Activated naive CD8-positive, alpha-beta T cell treated with anti-CD3 and anti-CD28 coated beads, Interleukin-2, amount 50 U/mL, for 24 hours (primary cell): ENCODE results near the gene CCNJ.
"Not testable (repeated sequence)": the region's sequence is repeated elsewhere in the genome, so short reads cannot be mapped to it uniquely, and the experiment has no call there.

Experiments
- ATAC-seq: fragments of 150-1000 bp; cut with Tn5 transposase; one replicate; pipeline ENCODE4 v1.10.0; 2021
- DNase-seq: peaks from one replicate; pipeline ENCODE4 v3.0.0; 2021
- H3K27ac Mint-ChIP-seq: one replicate; pipeline ENCODE4 v1.8.0; 2021; ENCODE audit warnings: mild to moderate bottlenecking, mixed read lengths
- H3K27me3 Mint-ChIP-seq: one replicate; pipeline ENCODE4 v1.8.0; 2021; ENCODE audit warnings: mixed read lengths
- H3K36me3 Mint-ChIP-seq: one replicate; pipeline ENCODE4 v1.8.0; 2021; ENCODE audit warnings: low read depth, mixed read lengths
- H3K4me1 Mint-ChIP-seq: one replicate; pipeline ENCODE4 v1.8.0; 2021; ENCODE audit warnings: mixed read lengths
- H3K4me3 Mint-ChIP-seq: one replicate; pipeline ENCODE4 v1.8.0; 2021; ENCODE audit warnings: mild to moderate bottlenecking, moderate library complexity, mixed read lengths
- H3K9me3 Mint-ChIP-seq: one replicate; pipeline ENCODE4 v1.8.0; 2021; ENCODE audit warnings: mixed read lengths

Gene CCNJ, protein sequence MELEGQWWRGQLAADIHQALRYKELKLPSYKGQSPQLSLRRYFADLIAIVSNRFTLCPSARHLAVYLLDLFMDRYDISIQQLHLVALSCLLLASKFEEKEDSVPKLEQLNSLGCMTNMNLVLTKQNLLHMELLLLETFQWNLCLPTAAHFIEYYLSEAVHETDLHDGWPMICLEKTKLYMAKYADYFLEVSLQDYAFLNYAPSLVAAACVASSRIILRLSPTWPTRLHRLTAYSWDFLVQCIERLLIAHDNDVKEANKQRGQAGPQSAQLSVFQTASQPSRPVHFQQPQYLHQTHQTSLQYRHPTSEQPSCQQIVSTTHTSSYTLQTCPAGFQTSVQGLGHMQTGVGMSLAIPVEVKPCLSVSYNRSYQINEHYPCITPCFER

DNA sequence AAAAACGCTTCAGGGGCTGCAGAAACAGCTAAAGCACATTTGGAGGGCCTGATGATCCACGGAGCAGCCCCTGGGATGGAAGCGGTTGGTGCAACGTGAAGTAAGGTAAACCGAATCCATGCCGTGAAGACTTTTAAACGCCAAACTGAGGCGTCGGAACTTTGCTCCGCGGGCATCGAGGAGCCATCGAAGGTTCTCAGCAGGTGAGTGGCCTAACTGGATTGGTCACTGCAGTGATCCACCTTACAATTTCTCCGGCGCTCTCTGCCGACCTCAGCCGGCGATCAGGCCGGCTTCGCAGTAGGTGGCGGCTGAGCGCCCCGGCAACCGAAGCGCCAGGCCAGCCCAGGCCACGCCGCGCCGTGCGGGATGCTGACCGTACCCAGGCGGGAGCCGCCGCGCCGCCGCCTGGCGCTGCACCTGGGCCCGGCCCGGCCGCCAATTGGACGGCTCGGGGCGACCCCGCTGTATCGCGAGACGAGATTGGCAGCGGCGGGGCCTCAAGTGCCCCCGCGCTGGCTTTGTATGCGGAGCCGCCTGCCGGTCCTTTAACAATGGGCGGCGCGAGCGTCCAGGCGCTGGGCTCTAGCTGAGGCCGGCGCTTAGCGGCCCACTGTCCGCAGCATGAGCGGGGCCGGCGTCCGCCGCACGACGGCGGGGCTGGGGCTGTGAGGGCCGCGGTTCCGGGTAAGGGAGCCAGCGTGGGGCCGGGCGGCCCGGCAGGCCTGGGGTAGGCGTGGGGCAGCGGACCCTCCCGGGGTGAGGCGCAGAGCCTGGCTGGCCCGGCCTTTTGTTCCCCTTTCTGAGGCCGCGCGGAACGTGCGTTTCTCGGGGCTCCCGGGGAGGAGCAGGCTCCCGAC is at the start of gene CCNJ:
CCNJ (plus strand) TSS at position 551 of the 860 bp plus-strand sequence. CDS start 811 bp downstream, outside the sequence.
- peak; percentile 95 for ATAC-seq
- H3K4me1 Mint-ChIP-seq = peaks cover 41% of the 10 kb centered on the region
- H3K4me3 Mint-ChIP-seq = peak within 1 kb of the TSS; percentile 91
- peak; percentile 84 for DNase-seq
- H3K36me3 Mint-ChIP-seq = peaks cover 26% of the 10 kb centered on the region
- no peaks in the 10 kb centered on the region for H3K9me3 Mint-ChIP-seq
- H3K27ac Mint-ChIP-seq = peak within 1 kb of the TSS; percentile 75
- H3K27me3 Mint-ChIP-seq = peaks cover 4% of the 10 kb centered on the region

DNA sequence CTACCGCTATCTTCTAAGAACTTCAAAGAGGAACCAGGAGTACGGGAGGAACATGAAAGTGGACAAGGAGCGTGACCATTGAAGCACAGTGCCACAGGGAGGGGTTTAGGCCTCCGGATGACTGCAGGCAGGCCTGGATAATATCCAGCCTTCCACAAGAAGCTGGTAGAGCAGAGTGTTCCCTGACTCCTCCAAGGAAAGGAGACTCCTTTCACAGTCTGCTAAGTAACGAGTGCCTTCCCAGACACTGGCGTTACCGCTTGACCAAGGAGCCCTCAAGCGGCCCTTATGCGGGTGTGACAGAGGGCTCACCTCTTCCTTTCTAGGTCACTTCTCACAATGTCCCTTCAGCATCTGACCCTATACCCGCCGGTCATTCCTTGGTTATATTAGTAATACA is 49.0 kb upstream of the CCNJ start:
- H3K4me1 Mint-ChIP-seq, H3K27me3 Mint-ChIP-seq, H3K27ac Mint-ChIP-seq, ATAC-seq, DNase-seq, H3K36me3 Mint-ChIP-seq, H3K4me3 Mint-ChIP-seq, H3K9me3 Mint-ChIP-seq: not testable (repeated sequence)

DNA sequence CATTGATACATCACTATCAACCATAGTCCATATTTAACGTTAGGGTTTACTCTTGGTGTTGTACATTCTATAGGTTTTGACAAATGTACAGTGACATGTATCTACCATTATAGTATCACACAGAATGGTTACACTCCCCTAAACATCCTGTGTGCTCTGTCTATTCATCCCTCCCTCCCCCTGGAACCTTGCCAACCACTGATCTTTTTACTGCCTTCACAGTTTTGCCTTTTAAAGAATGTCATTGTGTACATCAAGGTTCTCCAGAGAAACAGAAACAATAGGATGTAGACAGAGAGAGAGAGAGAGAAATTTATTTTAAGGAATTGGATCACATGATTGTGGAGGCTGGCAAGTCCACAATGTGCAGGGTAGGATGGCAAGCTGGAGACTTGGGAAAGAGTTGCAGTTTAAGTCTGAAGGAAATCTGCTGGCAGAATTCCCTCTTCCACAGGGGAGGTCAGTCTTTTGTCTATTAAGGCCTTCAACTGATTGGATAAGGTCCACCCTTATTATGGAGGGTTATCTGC is 45.1 kb upstream of the CCNJ start:
- ATAC-seq (no peak), DNase-seq (no peak)
- H3K36me3 Mint-ChIP-seq = no peaks in the 10 kb centered on the region
- no peaks in the 10 kb centered on the region for H3K27me3 Mint-ChIP-seq
- no peaks in the 10 kb centered on the region for H3K9me3 Mint-ChIP-seq
- no peak overlapping the region for H3K27ac Mint-ChIP-seq
- H3K4me3 Mint-ChIP-seq = no peak overlapping the region
- no peaks in the 10 kb centered on the region for H3K4me1 Mint-ChIP-seq

DNA sequence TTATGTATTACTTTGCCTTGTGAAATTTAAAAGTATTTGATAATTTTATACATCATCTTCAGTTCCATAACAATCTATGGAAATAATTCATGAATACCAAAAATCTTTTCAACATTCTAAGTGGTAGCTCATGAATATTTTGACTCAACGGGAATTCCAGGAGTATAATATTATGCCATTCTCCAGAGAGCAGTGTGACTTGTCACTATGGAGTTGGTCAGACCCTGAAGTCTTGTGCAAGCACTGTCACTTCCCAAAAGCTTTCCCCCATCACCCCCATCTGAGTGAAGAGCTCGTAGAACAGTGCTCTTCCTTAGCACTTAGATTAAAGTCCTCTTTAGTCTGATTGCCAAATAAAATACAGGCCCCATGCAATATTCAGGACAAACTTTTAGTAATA is 29.4 kb upstream of the CCNJ start:
- ATAC-seq (no peak), DNase-seq (no peak)
- Mint-ChIP-seq H3K27ac (no peak overlapping the region), H3K9me3 (no peaks in the 10 kb centered on the region), H3K27me3 (no peaks in the 10 kb centered on the region), H3K4me3 (no peak overlapping the region), H3K36me3 (no peaks in the 10 kb centered on the region), H3K4me1 (peaks cover 2% of the 10 kb centered on the region)

DNA sequence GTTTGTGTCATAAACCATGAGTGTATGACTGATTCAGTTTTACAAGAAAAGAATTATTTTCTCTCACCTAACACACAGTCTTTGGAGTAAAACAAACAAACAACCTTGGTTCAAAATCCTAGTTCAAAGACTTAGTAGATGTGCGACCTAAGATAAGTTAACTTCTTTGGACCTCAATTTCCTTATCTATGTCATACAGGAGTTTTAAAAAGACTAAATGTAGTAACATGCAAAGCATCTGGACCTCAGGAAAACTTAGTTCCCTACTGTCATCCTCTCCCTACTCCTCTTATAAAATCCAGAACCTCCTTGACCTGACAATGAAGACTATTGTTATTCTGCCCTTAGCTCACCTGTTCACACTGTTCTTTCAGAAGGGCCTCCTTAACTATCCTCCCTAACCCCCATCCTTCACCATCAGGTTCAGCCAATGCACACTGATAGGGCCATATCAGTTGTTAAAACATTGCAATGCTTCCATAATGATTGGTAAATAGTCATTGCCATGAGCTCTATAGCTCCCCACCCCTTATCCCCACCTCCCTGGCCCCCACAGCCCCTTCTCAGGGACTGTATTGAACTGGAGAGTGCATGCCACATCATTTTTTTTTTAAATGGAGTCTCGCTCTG is 28.8 kb upstream of the CCNJ start:
- H3K27ac Mint-ChIP-seq = no peak overlapping the region
- DNase-seq (no peak), ATAC-seq (no peak)
- H3K4me1 Mint-ChIP-seq = peaks cover 2% of the 10 kb centered on the region
- H3K4me3 Mint-ChIP-seq = no peak overlapping the region
- H3K9me3 Mint-ChIP-seq = no peaks in the 10 kb centered on the region
- no peaks in the 10 kb centered on the region for H3K27me3 Mint-ChIP-seq
- H3K36me3 Mint-ChIP-seq = no peaks in the 10 kb centered on the region

DNA sequence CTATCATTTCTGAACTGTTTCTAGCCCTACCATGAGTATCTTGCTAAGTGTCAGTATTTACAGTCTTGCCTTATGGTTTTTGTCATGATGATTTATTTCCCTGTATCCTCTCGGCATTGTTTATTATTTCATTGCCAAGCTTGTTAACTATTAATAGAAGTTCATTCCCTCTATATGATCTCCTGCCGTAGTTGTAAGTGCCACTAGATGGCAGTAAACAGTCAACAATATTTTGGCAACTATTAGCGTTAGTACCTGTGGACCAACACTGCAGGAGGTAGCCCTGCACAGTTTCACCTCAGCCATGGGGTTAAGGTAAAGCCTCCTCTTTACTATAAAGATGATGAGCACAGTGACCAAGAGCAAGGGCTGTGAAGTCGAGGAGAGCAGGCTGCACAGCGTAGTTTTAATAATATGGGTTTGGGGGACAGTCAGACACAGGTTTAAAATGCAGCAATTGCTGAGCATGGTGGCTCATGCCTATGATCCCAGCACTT is 26.1 kb upstream of the CCNJ start:
- no peak overlapping the region for H3K27ac Mint-ChIP-seq
- H3K36me3 Mint-ChIP-seq = no peaks in the 10 kb centered on the region
- no peaks in the 10 kb centered on the region for H3K9me3 Mint-ChIP-seq
- DNase-seq (peak; percentile 17), ATAC-seq (peak; percentile 63)
- H3K4me3 Mint-ChIP-seq = no peak overlapping the region
- peaks cover 2% of the 10 kb centered on the region for H3K4me1 Mint-ChIP-seq
- no peaks in the 10 kb centered on the region for H3K27me3 Mint-ChIP-seq

DNA sequence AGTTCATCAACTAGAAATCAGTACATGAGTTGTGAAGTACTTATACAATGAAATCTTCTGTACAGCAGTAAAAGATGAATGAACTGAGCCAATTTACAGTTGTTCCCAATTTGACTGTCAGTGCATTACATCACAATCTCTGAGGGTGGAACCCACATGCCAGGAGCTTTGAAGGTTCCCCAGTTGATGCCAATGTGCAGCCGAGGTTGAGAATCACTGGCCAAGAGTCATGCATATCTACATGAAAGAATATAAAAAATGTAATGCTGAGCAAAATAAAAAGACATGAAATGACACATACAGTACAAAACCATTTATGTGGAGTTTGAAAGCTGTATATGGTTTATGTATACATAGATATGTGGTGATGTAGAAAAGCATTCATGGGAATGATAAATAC is 22.1 kb upstream of the CCNJ start:
- DNase-seq = no peak
- H3K36me3 Mint-ChIP-seq = no peaks in the 10 kb centered on the region
- no peak for ATAC-seq
- H3K4me1 Mint-ChIP-seq = peaks cover 2% of the 10 kb centered on the region
- no peak overlapping the region for H3K27ac Mint-ChIP-seq
- H3K9me3 Mint-ChIP-seq = no peaks in the 10 kb centered on the region
- no peaks in the 10 kb centered on the region for H3K27me3 Mint-ChIP-seq
- no peak overlapping the region for H3K4me3 Mint-ChIP-seq

DNA sequence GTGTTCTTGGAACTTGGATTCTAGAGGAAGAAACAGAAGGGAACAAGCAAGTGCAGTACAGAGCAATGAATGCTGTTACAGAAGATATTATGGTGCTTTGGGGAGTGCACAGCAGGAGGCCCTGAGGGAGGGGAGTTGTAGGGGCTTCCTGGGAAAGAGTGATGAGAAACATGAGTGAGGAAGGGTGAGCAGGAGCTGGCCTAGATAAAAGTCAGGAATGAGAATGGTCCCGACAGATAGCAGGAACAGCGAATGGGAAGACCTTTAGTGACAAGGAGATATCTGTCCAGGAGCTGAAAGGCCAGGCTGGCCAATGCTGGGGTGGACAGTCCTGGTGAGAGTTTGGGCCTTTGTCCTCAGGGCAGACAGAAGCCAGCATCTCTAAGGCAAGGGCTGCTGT is 20.6 kb upstream of the CCNJ start:
- H3K4me3 Mint-ChIP-seq = no peak overlapping the region
- no peaks in the 10 kb centered on the region for H3K36me3 Mint-ChIP-seq
- DNase-seq (no peak), ATAC-seq (no peak)
- H3K27me3 Mint-ChIP-seq = no peaks in the 10 kb centered on the region
- H3K4me1 Mint-ChIP-seq = no peaks in the 10 kb centered on the region
- H3K9me3 Mint-ChIP-seq = no peaks in the 10 kb centered on the region
- no peak overlapping the region for H3K27ac Mint-ChIP-seq

DNA sequence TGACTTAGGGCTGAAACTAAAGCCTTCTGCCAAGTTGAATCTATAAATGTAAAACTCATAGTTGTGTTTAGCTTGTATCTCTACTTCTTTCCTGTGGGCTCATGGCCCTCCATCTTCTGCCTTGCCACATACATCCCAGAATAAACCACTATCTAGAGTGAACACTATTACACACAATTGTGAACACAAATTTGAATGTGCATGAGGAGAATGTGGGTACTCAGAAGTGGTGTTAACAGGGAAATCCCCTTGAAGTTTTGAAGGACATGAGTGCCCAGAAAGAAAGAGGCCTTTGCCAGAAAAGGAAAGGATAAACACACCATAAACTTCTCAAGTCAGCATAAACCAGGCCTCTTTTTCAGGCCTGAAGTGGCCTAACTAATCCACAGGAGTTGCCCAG is 20.2 kb upstream of the CCNJ start:
- Mint-ChIP-seq H3K9me3 (no peaks in the 10 kb centered on the region), H3K36me3 (no peaks in the 10 kb centered on the region), H3K27me3 (no peaks in the 10 kb centered on the region), H3K27ac (no peak overlapping the region), H3K4me1 (no peaks in the 10 kb centered on the region), H3K4me3 (no peak overlapping the region)
- DNase-seq = no peak
- ATAC-seq = peak; percentile 43

DNA sequence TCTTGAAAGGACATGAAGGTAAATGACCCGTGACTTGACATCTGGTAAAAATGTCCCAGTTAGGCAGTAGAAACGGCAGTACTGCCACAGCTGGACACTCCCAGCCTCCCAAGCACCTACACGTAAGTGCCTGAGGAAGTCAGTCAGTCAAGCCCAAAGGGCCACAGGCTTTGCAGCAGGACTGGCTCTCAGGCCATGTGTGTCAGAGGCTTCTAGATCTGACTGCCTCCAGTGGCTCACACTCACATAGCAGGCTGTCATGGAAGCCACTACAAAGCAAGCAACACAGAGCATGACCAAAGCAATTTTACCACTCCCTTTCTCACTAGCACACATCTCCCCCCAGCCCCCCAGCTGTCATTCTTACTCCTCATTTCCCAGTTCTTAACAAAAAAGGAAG is 17.8 kb upstream of the CCNJ start:
- DNase-seq (no peak), ATAC-seq (peak; percentile 33)
- no peak overlapping the region for H3K27ac Mint-ChIP-seq
- no peaks in the 10 kb centered on the region for H3K27me3 Mint-ChIP-seq
- no peaks in the 10 kb centered on the region for H3K36me3 Mint-ChIP-seq
- H3K4me3 Mint-ChIP-seq = no peak overlapping the region
- no peaks in the 10 kb centered on the region for H3K9me3 Mint-ChIP-seq
- H3K4me1 Mint-ChIP-seq = no peaks in the 10 kb centered on the region

DNA sequence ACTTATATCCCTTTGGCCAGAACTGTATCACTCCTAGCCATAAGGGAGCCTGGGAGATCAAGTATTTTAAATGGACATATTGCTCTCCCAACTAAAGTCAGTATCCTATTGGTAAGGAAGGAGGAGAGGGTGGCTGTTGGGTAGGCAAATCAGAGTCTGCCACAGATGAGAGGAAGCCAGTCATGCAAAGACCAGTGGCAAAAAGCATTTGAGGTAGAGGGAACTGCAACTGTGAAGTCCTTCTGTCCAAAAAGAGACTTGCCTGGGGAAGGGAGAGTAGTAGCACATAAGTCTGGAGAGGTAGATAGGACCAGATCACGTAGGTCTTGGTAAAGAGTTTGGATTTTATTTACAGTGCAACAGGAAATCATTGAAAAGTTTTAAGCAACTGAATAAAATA is 8.8 kb upstream of the CCNJ start:
- H3K36me3 Mint-ChIP-seq = no peaks in the 10 kb centered on the region
- H3K27ac Mint-ChIP-seq = no peak overlapping the region
- H3K4me1 Mint-ChIP-seq = no peaks in the 10 kb centered on the region
- H3K4me3 Mint-ChIP-seq = no peak overlapping the region
- peaks cover 15% of the 10 kb centered on the region for H3K27me3 Mint-ChIP-seq
- no peak for ATAC-seq
- DNase-seq = no peak
- no peaks in the 10 kb centered on the region for H3K9me3 Mint-ChIP-seq

DNA sequence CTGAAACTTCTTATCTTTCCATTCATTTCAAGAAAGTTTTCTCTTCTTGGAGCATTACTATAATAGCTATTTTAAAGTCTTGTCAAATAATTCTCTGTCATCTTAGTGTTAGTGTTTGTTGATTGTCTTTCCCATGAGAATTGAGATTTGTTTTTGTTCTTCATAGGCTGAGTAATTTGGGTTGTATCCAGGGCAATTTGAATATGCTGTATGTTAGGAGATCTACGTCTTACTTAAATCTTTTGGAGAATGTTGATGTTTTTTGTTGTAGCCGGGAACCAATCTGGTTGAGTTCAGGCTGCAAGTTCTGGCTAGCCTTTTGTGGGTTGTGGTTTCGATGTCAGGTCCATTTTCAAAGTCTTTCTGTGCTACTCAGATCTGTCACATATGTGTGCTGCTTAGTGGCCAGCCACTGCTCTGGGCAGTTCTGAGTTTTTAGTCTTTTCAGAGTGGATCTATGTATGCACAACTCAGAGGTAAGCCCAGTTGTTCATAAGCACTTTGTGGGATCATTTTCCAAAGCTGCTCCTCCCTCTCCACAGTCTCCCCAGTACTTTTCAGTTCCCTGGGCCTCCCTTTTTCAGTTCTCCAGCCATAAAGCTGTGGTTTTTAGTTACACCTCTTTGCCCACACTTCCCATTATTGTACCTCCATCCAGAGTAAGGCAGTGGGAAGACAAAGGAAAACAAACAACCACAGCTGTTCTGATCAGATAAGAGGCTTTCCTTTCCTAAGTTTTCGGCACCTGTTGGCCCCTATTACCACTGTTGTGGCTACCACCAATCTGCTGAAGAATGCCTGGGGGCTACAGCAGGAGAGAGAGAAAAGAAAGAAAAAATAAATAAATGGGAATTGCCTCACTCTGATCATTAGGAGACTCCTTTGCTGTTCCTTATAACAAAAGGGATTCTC is 4.7 kb upstream of the CCNJ start:
- Mint-ChIP-seq H3K27ac (no peak overlapping the region), H3K4me3 (no peak overlapping the region), H3K4me1 (peaks cover 8% of the 10 kb centered on the region), H3K27me3 (peaks cover 15% of the 10 kb centered on the region), H3K9me3 (no peaks in the 10 kb centered on the region), H3K36me3 (no peaks in the 10 kb centered on the region)
- DNase-seq = no peak
- no peak for ATAC-seq

DNA sequence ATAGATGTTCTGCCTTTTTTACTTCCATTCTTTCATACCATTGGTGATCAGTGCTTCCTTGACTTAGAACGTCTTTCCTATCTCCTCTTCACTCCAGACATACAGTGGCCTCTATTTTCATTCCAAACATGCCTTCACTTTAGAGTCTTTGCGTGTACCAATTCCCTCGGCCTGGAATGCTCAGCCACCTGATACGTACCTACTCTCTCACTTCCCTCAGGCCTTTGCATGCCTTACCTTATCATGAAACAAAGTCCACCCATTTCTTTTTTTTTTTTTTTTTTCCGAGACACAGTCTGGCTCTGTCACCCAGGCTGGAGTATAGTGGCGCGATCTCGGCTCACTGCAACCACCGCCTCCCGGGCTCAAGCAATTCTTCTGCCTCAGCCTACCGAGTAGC is 2.2 kb upstream of the CCNJ start:
- Mint-ChIP-seq H3K27ac (no peak overlapping the region), H3K9me3 (no peaks in the 10 kb centered on the region), H3K27me3 (peaks cover 15% of the 10 kb centered on the region), H3K36me3 (peaks cover 9% of the 10 kb centered on the region), H3K4me1 (peaks cover 26% of the 10 kb centered on the region), H3K4me3 (no peak overlapping the region)
- DNase-seq (no peak), ATAC-seq (no peak)
